HepG2 (cell line): Measurements from ENCODE around the gene GAL3ST2.

Experiments used
- CTCF ChIP-seq: sonication (generic); formaldehyde crosslinking; IDR thresholded peaks from 2 replicates; pipeline ENCODE4 v1.5.0; 2020; ENCODE audit warnings: mild to moderate bottlenecking, missing genetic modification reagents, moderate library complexity
- ZNF333 ChIP-seq: sonication (generic); formaldehyde crosslinking; IDR thresholded peaks from 2 replicates; pipeline ENCODE4 v1.4.0; 2020; ENCODE audit warnings: mild to moderate bottlenecking, missing genetic modification reagents, borderline replicate concordance
- ZNF703 ChIP-seq: sonication (generic); formaldehyde crosslinking; IDR thresholded peaks from 2 replicates; pipeline ENCODE4 v1.5.1; 2020; ENCODE audit warnings: missing genetic modification reagents, mild to moderate bottlenecking, moderate library complexity, borderline replicate concordance

GRCh38 chr2:241762933-241763369 is 13.7 kb upstream of the GAL3ST2 start:
- TF ChIP-seq CTCF = no peak
- no peak for TF ChIP-seq ZNF333 (CRISPR knock-in tag)
- TF ChIP-seq ZNF703 (CRISPR knock-in tag) = no peak
